HEK293T (cell line): ENCODE data around the gene TENM3.

Experiments used
- CTCF ChIA-PET: fragments of 350-600 bp; formaldehyde crosslinking; extraction: SDS; loops from one replicate; lab custom pipeline; 2021; ENCODE audit warnings: antibody characterized with exemption, inconsistent platforms; lab: Yijun Ruan, JAX
- POLR2A ChIA-PET: fragments of 350-600 bp; formaldehyde crosslinking; extraction: SDS; loops from one replicate; lab custom pipeline; 2020; ENCODE audit warnings: antibody characterized with exemption, inconsistent platforms; lab: Yijun Ruan, JAX
- DNase-seq: peaks from one replicate; pipeline ENCODE4 v3.0.0; 2012; ENCODE audit warnings: mixed read lengths; ENCODE audit errors: extremely low spot score
- ARNT ChIP-seq: fragments of 450-650 bp; IDR thresholded peaks from 2 replicates; pipeline ENCODE4 v1.6.1; 2017; ENCODE audit warnings: mild to moderate bottlenecking
- BHLHE40 ChIP-seq: fragments of 450-650 bp; IDR thresholded peaks from 2 replicates; pipeline ENCODE4 v1.6.1; 2016; ENCODE audit warnings: mild to moderate bottlenecking, moderate library complexity, borderline replicate concordance
- CTBP1 ChIP-seq: fragments of 450-650 bp; IDR thresholded peaks from 2 replicates; pipeline ENCODE4 v1.6.1; 2016; ENCODE audit warnings: borderline replicate concordance
- ELF4 ChIP-seq: fragments of 450-650 bp; IDR thresholded peaks from 2 replicates; pipeline ENCODE4 v1.6.1; 2017; ENCODE audit warnings: antibody characterized with exemption
- FOXA1 ChIP-seq: fragments of 450-650 bp; IDR thresholded peaks from 2 replicates; pipeline ENCODE4 v1.6.1; 2016; ENCODE audit warnings: mild to moderate bottlenecking
- FOXK2 ChIP-seq: fragments of 450-650 bp; IDR thresholded peaks from 2 replicates; pipeline ENCODE4 v1.6.1; 2016; ENCODE audit warnings: mild to moderate bottlenecking
- FOXM1 ChIP-seq: fragments of 450-650 bp; IDR thresholded peaks from 2 replicates; pipeline ENCODE4 v1.6.1; 2017; ENCODE audit warnings: mild to moderate bottlenecking, borderline replicate concordance
- HDGF ChIP-seq: fragments of 450-650 bp; IDR thresholded peaks from 2 replicates; pipeline ENCODE4 v1.6.1; 2017; ENCODE audit warnings: antibody characterized with exemption, borderline replicate concordance
- L3MBTL2 ChIP-seq: fragments of 450-650 bp; conservative IDR thresholded peaks from 2 replicates; pipeline ENCODE4 v1.6.1; 2016; ENCODE audit warnings: mild to moderate bottlenecking
- LEF1 ChIP-seq: fragments of 450-650 bp; IDR thresholded peaks from 2 replicates; pipeline ENCODE4 v1.6.1; 2017; ENCODE audit warnings: mild to moderate bottlenecking, borderline replicate concordance
- NFRKB ChIP-seq: fragments of 450-650 bp; IDR thresholded peaks from 2 replicates; pipeline ENCODE4 v1.6.1; 2016; ENCODE audit warnings: mild to moderate bottlenecking, moderate library complexity
- PKNOX1 ChIP-seq: fragments of 450-650 bp; IDR thresholded peaks from 2 replicates; pipeline ENCODE4 v1.6.1; 2016
- SP1 ChIP-seq: fragments of 450-650 bp; IDR thresholded peaks from 2 replicates; pipeline ENCODE4 v1.6.1; 2017
- SUZ12 ChIP-seq: fragments of 450-650 bp; IDR thresholded peaks from 2 replicates; pipeline ENCODE4 v1.6.1; 2016; ENCODE audit warnings: mild to moderate bottlenecking
- TARDBP ChIP-seq: fragments of 450-650 bp; IDR thresholded peaks from 2 replicates; pipeline ENCODE4 v1.6.1; 2016
- ZNF384 ChIP-seq: fragments of 450-650 bp; IDR thresholded peaks from 2 replicates; pipeline ENCODE4 v1.6.1; 2016

The TENM3 gene

GRCh38 chr4:182730791-182731190 is 487.6 kb downstream of the TENM3 start:
- CTCF ChIA-PET = no interaction called here
- TF ChIP-seq ELF4 = no peak
- TF ChIP-seq ARNT = no peak
- no peak for TF ChIP-seq FOXK2
- no peak for TF ChIP-seq BHLHE40
- TF ChIP-seq FOXA1 = no peak
- no peak for TF ChIP-seq HDGF
- TF ChIP-seq ZNF384 = no peak
- TF ChIP-seq LEF1 = no peak
- TF ChIP-seq SUZ12 = no peak
- no peak for TF ChIP-seq L3MBTL2
- no peak for DNase-seq
- POLR2A ChIA-PET = no interaction called here

GRCh38 chr4:182736207-182736606 is 493.0 kb downstream of the TENM3 start:
- TF ChIP-seq TARDBP (no peak), L3MBTL2 (no peak), ARNT (no peak), CTBP1 (no peak), ELF4 (no peak), FOXK2 (no peak), PKNOX1 (no peak), FOXA1 (no peak), SUZ12 (no peak), SP1 (no peak), FOXM1 (no peak)
- no peak for DNase-seq
- ChIA-PET CTCF (interaction anchor here (0.5 kb wide), 1 partner anchor 10 kb away, joined by 3 read pairs; no protein-coding TSS in a partner anchor), POLR2A (interaction anchor here (1.0 kb wide), 1 partner anchor 34 kb away, joined by 3 read pairs; no protein-coding TSS in a partner anchor)

GRCh38 chr4:182738283-182739047 is 495.3 kb downstream of the TENM3 start:
- DNase-seq = no peak
- TF ChIP-seq FOXM1 = no peak
- TF ChIP-seq PKNOX1 = no peak
- no peak for TF ChIP-seq SUZ12
- TF ChIP-seq ELF4 = no peak
- no peak for TF ChIP-seq ZNF384
- no peak for TF ChIP-seq FOXA1
- TF ChIP-seq NFRKB = no peak
- TF ChIP-seq LEF1 = no peak
- CTCF ChIA-PET = interaction anchor here (1.0 kb wide), 1 partner anchor 14 kb away, joined by 3 read pairs; no protein-coding TSS in a partner anchor
- POLR2A ChIA-PET = no interaction called here

GRCh38 chr4:182740256-182740655 is 497.1 kb downstream of the TENM3 start:
- DNase-seq = no peak
- TF ChIP-seq LEF1 (no peak), ZNF384 (no peak), BHLHE40 (no peak), CTBP1 (no peak), FOXK2 (no peak), NFRKB (no peak), ELF4 (no peak), L3MBTL2 (no peak), ARNT (no peak), FOXM1 (no peak), FOXA1 (no peak), HDGF (no peak), TARDBP (no peak), PKNOX1 (no peak), SP1 (no peak), SUZ12 (no peak)
- ChIA-PET CTCF (interaction anchor here (0.6 kb wide), 1 partner anchor 175 kb away, joined by 3 read pairs; no protein-coding TSS in a partner anchor), POLR2A (no interaction called here)

GRCh38 chr4:182741054-182741453 is 497.9 kb downstream of the TENM3 start:
- ChIA-PET POLR2A (no interaction called here), CTCF (interaction anchor here (0.6 kb wide), 1 partner anchor 182 kb away, joined by 3 read pairs; no protein-coding TSS in a partner anchor)
- TF ChIP-seq CTBP1 (no peak), FOXA1 (no peak), TARDBP (no peak), SUZ12 (no peak), LEF1 (no peak), L3MBTL2 (no peak), ARNT (no peak), SP1 (no peak), FOXK2 (no peak), HDGF (no peak), FOXM1 (no peak)
- DNase-seq = no peak

GRCh38 chr4:182741914-182742313 is 498.7 kb downstream of the TENM3 start:
- POLR2A ChIA-PET = no interaction called here
- no peak for DNase-seq
- no peak for TF ChIP-seq ZNF384
- TF ChIP-seq HDGF = no peak
- TF ChIP-seq BHLHE40 = no peak
- TF ChIP-seq L3MBTL2 = no peak
- TF ChIP-seq SP1 = no peak
- no peak for TF ChIP-seq NFRKB
- no peak for TF ChIP-seq PKNOX1
- no peak for TF ChIP-seq ARNT
- CTCF ChIA-PET = no interaction called here
